Breast epithelium (tissue), 3 donors: ENCODE data around the gene BABAM2.

Experiments used
- POLR2A ChIP-seq: fragments of 450-650 bp; IDR thresholded peaks from one replicate; pipeline ENCODE4 v1.6.1; 2016; ENCODE audit warnings: antibody characterized with exemption, mild to moderate bottlenecking, moderate library complexity
- POLR2AphosphoS5 ChIP-seq, 3 donors: sonication (generic); formaldehyde crosslinking; IDR thresholded peaks; one replicate each; pipeline ENCODE4 v1.6.1; 2017; ENCODE audit warnings: antibody characterized with exemption in 3 of 3
- TF ChIP-seq, protein P1 (sequence below), 3 donors: fragments of 450-650 bp; IDR thresholded peaks; one replicate each; pipeline ENCODE4 v1.5.1; 2016 to 2017; ENCODE audit warnings: antibody characterized with exemption in 3 of 3, mild to moderate bottlenecking in 3 of 3, moderate library complexity in 3 of 3

DNA sequence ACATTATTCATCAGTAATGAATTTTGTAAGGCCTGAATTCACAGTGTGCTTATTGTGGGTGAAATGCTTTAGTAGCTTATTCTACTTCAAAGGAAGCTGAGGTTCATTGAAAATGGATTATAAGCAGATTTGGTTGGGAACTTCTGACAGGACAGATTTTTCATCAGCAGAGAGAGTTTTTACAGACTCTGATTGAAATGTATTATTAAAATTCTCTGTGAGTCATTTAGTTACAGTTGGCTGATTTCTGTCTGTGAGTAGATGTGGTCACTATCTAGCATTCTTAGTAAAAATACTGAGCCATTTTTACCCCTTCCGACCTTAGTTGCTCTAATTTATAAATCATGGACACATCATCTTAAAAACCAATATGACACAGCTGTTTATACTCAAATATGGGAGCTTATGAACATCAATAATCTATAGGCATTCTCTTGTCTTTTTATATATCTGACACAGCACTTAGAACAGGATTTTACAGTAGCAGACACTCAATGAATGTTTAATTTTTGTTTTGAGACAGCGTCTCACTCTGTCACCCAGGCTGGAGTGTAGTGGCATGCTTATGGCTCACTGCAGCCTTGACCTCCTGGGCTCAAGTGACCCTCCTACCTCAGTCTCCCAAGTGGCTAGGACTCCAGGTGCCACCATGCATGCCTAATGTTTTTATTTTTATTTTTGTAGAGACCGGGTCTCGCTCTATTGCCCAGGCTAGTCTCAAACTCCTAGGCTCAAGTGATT is 239.6 kb downstream of the BABAM2 start:
- TF ChIP-seq, protein P1, sequence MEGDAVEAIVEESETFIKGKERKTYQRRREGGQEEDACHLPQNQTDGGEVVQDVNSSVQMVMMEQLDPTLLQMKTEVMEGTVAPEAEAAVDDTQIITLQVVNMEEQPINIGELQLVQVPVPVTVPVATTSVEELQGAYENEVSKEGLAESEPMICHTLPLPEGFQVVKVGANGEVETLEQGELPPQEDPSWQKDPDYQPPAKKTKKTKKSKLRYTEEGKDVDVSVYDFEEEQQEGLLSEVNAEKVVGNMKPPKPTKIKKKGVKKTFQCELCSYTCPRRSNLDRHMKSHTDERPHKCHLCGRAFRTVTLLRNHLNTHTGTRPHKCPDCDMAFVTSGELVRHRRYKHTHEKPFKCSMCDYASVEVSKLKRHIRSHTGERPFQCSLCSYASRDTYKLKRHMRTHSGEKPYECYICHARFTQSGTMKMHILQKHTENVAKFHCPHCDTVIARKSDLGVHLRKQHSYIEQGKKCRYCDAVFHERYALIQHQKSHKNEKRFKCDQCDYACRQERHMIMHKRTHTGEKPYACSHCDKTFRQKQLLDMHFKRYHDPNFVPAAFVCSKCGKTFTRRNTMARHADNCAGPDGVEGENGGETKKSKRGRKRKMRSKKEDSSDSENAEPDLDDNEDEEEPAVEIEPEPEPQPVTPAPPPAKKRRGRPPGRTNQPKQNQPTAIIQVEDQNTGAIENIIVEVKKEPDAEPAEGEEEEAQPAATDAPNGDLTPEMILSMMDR (IDR thresholded peaks at IDR 0.05): no peak
- TF ChIP-seq POLR2A (no peak), POLR2AphosphoS5 (IDR thresholded peaks at IDR 0.05) (no peak)
